IPS-20b (cell line): ENCODE results near the gene UBE2G1.
"Not testable (repeated sequence)": the region's sequence is repeated elsewhere in the genome, so short reads cannot be mapped to it uniquely, and the experiment has no call there.

Experiments
- H3K27ac ChIP-seq: one replicate; pipeline ENCODE4 v1.5.1; 2013; ENCODE audit warnings: low read length
- H3K27me3 ChIP-seq: 2 replicates; pipeline ENCODE4 v1.6.1; 2013; ENCODE audit warnings: mild to moderate bottlenecking, low read length, inconsistent platforms; ENCODE audit not compliant: insufficient read depth
- H3K36me3 ChIP-seq: 2 replicates; pipeline ENCODE4 v1.6.1; 2013; ENCODE audit warnings: low read depth, mild to moderate bottlenecking, inconsistent platforms, low read length, moderate library complexity; ENCODE audit not compliant: insufficient read depth
- H3K4me1 ChIP-seq: 2 replicates; pipeline ENCODE4 v1.6.1; 2013; ENCODE audit warnings: mild to moderate bottlenecking, control low read depth, inconsistent platforms, low read length, moderate library complexity; ENCODE audit not compliant: insufficient read depth
- H3K4me3 ChIP-seq: 2 replicates; pipeline ENCODE4 v1.5.1; 2013; ENCODE audit warnings: mild to moderate bottlenecking, low read length, inconsistent platforms
- H3K9ac ChIP-seq: 2 replicates; pipeline ENCODE4 v1.6.1; 2013; ENCODE audit warnings: low read depth, mild to moderate bottlenecking, inconsistent platforms, low read length, moderate library complexity
- H3K9me3 ChIP-seq: 2 replicates; pipeline ENCODE4 v1.6.1; 2013; ENCODE audit warnings: mild to moderate bottlenecking, low read depth, low read length, inconsistent platforms; ENCODE audit not compliant: insufficient read depth

UBE2G1 gene

GRCh38 chr17:4369557-4370230 is 3.2 kb upstream of the UBE2G1 start:
- no peak overlapping the region for H3K4me3 ChIP-seq
- H3K36me3 ChIP-seq, result no peaks in the 10 kb centered on the region
- H3K9ac ChIP-seq, result no peak overlapping the region
- H3K9me3 ChIP-seq, result no peaks in the 10 kb centered on the region; the same call in 1 of the 2 replicates
- no peaks in the 10 kb centered on the region for H3K27me3 ChIP-seq
- H3K27ac ChIP-seq, result no peak overlapping the region
- no peaks in the 10 kb centered on the region; the same call in 1 of the 2 replicates for H3K4me1 ChIP-seq

- Histone ChIP-seq H3K27ac (no peak overlapping the region), H3K9ac (no peak overlapping the region), H3K27me3 (no peaks in the 10 kb centered on the region), H3K4me1 (no peaks in the 10 kb centered on the region; the same call in 1 of the 2 replicates), H3K4me3 (no peak overlapping the region), H3K9me3 (no peaks in the 10 kb centered on the region; the same call in 1 of the 2 replicates), H3K36me3 (no peaks in the 10 kb centered on the region)
These were observed 1.9 kb upstream of the UBE2G1 start for GRCh38 chr17:4368341-4368740.

GRCh38 chr17:4367177-4367576 is 702 bp upstream of the UBE2G1 start:
- not testable (repeated sequence) for H3K9ac ChIP-seq, H3K4me1 ChIP-seq, H3K36me3 ChIP-seq, H3K27ac ChIP-seq, H3K4me3 ChIP-seq, H3K9me3 ChIP-seq, H3K27me3 ChIP-seq

GRCh38 chr17:4365628-4366326 is 698 bp downstream of the UBE2G1 start:
- H3K4me1 ChIP-seq, result no peaks in the 10 kb centered on the region; the same call in 1 of the 2 replicates
- H3K36me3 ChIP-seq, result peaks cover 12% of the 10 kb centered on the region; the same call in 1 of the 2 replicates
- peak overlapping the region; percentile 98 for H3K9ac ChIP-seq
- H3K27ac ChIP-seq, result peak overlapping the region; percentile 87
- no peaks in the 10 kb centered on the region for H3K27me3 ChIP-seq
- H3K4me3 ChIP-seq, result peak overlapping the region; percentile 96
- H3K9me3 ChIP-seq, result no peaks in the 10 kb centered on the region; the same call in 1 of the 2 replicates

- Histone ChIP-seq H3K9me3 (no peaks in the 10 kb centered on the region; the same call in 1 of the 2 replicates), H3K27ac (peak overlapping the region; percentile 87), H3K4me3 (peak overlapping the region; percentile 96), H3K4me1 (no peaks in the 10 kb centered on the region; the same call in 1 of the 2 replicates), H3K27me3 (no peaks in the 10 kb centered on the region), H3K9ac (peak overlapping the region; percentile 98), H3K36me3 (peaks cover 12% of the 10 kb centered on the region; the same call in 1 of the 2 replicates)
These were observed 1.3 kb downstream of the UBE2G1 start for GRCh38 chr17:4365103-4365627.

GRCh38 chr17:4364622-4365041 is 1.8 kb downstream of the UBE2G1 start:
- H3K4me1 ChIP-seq, result no peaks in the 10 kb centered on the region; the same call in 1 of the 2 replicates
- H3K9me3 ChIP-seq, result no peaks in the 10 kb centered on the region; the same call in 1 of the 2 replicates
- H3K9ac ChIP-seq, result peak overlapping the region; percentile 98
- no peaks in the 10 kb centered on the region for H3K27me3 ChIP-seq
- peaks cover 12% of the 10 kb centered on the region; the same call in 1 of the 2 replicates for H3K36me3 ChIP-seq
- H3K4me3 ChIP-seq, result peak overlapping the region; percentile 96
- H3K27ac ChIP-seq, result peak overlapping the region; percentile 46

- Histone ChIP-seq H3K4me1 (no peaks in the 10 kb centered on the region; the same call in 1 of the 2 replicates), H3K27ac (no peak overlapping the region), H3K27me3 (no peaks in the 10 kb centered on the region), H3K9me3 (no peaks in the 10 kb centered on the region; the same call in 1 of the 2 replicates), H3K4me3 (no peak overlapping the region), H3K36me3 (peaks cover 12% of the 10 kb centered on the region; the same call in 1 of the 2 replicates), H3K9ac (no peak overlapping the region)
These were observed 4.3 kb downstream of the UBE2G1 start for GRCh38 chr17:4362141-4362540.

GRCh38 chr17:4358154-4358553 is 8.3 kb downstream of the UBE2G1 start:
- H3K36me3 ChIP-seq, result peaks cover 12% of the 10 kb centered on the region; the same call in 1 of the 2 replicates
- peaks cover 8% of the 10 kb centered on the region; the same call in 1 of the 2 replicates for H3K4me1 ChIP-seq
- no peak overlapping the region for H3K9ac ChIP-seq
- no peaks in the 10 kb centered on the region for H3K27me3 ChIP-seq
- H3K4me3 ChIP-seq, result no peak overlapping the region
- no peaks in the 10 kb centered on the region for H3K9me3 ChIP-seq
- H3K27ac ChIP-seq, result no peak overlapping the region

GRCh38 chr17:4357671-4358070 is 8.8 kb downstream of the UBE2G1 start:
- peaks cover 8% of the 10 kb centered on the region; the same call in 1 of the 2 replicates for H3K4me1 ChIP-seq
- no peaks in the 10 kb centered on the region for H3K9me3 ChIP-seq
- H3K9ac ChIP-seq, result no peak overlapping the region
- no peak overlapping the region for H3K4me3 ChIP-seq
- peaks cover 10% of the 10 kb centered on the region; the same call in 1 of the 2 replicates for H3K36me3 ChIP-seq
- H3K27me3 ChIP-seq, result no peaks in the 10 kb centered on the region
- no peak overlapping the region for H3K27ac ChIP-seq

- H3K9ac ChIP-seq, result no peak overlapping the region
- no peaks in the 10 kb centered on the region for H3K9me3 ChIP-seq
- H3K27me3 ChIP-seq, result no peaks in the 10 kb centered on the region
- H3K27ac ChIP-seq, result no peak overlapping the region
- H3K4me1 ChIP-seq, result peaks cover 8% of the 10 kb centered on the region; the same call in 1 of the 2 replicates
- H3K4me3 ChIP-seq, result no peak overlapping the region
- H3K36me3 ChIP-seq, result peaks cover 4% of the 10 kb centered on the region; the same call in 1 of the 2 replicates
These were observed 9.3 kb downstream of the UBE2G1 start for GRCh38 chr17:4357030-4357628.

- no peaks in the 10 kb centered on the region for H3K36me3 ChIP-seq
- H3K4me3 ChIP-seq, result no peak overlapping the region
- H3K9me3 ChIP-seq, result no peaks in the 10 kb centered on the region
- H3K9ac ChIP-seq, result no peak overlapping the region
- H3K27ac ChIP-seq, result no peak overlapping the region
- H3K4me1 ChIP-seq, result peaks cover 8% of the 10 kb centered on the region; the same call in 1 of the 2 replicates
- H3K27me3 ChIP-seq, result no peaks in the 10 kb centered on the region
These were observed 11.5 kb downstream of the UBE2G1 start for GRCh38 chr17:4354862-4355514.
